Measurements from ENCODE around the gene THRAP3.

DNA sequence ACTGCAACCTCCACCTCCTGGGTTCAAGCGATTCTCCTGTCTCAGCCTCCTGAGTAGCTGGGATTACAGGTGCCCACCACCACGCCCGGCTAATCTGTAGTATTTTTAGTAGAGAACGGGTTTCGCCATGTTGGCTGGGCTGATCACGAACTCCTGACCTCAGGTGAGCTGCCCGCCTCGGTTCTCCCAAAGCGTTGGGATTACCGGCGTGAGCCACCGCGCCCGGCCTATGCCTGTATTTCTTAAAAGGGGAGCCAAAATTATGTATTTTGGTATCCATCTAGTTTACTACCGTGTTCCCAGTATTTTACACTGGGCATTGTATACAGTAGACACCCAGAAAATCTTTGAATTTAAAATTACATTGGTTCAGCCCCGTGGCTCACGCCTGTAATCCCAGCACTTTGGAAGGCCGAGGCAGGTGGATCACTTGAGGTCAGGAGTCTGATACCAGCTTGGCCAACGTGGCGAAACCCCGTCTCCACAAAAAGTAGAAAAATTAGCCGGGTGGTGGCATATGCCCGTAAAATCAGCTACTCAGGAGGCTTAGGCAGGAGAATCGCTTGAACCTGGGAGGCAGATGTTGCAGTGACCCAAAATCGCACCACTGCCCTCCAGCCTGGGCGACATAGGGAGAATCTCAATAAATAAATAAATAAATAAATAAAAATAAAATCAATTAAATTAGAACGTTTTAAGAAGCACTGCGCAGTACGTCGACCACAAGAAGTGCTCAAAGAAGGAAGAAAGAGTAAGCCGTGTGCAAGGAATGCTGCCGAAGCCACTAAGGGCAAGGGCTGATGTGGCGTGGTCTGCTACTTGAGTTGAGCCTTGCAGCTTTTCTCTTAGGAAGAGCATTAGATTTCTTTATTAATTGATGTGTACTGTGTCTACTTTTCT is 1.5 kb upstream of the THRAP3 start:
- TF ChIP-seq, protein P1, sequence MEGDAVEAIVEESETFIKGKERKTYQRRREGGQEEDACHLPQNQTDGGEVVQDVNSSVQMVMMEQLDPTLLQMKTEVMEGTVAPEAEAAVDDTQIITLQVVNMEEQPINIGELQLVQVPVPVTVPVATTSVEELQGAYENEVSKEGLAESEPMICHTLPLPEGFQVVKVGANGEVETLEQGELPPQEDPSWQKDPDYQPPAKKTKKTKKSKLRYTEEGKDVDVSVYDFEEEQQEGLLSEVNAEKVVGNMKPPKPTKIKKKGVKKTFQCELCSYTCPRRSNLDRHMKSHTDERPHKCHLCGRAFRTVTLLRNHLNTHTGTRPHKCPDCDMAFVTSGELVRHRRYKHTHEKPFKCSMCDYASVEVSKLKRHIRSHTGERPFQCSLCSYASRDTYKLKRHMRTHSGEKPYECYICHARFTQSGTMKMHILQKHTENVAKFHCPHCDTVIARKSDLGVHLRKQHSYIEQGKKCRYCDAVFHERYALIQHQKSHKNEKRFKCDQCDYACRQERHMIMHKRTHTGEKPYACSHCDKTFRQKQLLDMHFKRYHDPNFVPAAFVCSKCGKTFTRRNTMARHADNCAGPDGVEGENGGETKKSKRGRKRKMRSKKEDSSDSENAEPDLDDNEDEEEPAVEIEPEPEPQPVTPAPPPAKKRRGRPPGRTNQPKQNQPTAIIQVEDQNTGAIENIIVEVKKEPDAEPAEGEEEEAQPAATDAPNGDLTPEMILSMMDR (IDR thresholded peaks at IDR 0.05; ENCODE audit: extremely low read depth in 1 of 2, insufficient read depth in 1 of 2, low read depth in 1 of 2, low read length in 2 of 2): no peak
- no peak for TF ChIP-seq POLR2A (IDR thresholded peaks at IDR 0.05; ENCODE audit: low read depth, low read length)
- no peak for TF ChIP-seq MYC (IDR thresholded peaks at IDR 0.05; ENCODE audit: low read depth, low read length)
- no peak for TF ChIP-seq EZH2 (IDR thresholded peaks at IDR 0.05; ENCODE audit: borderline replicate concordance, low read depth, low read length, severe bottlenecking)
- TF ChIP-seq POLR2AphosphoS5 (IDR thresholded peaks at IDR 0.05; ENCODE audit: insufficient read depth, low read depth, low read length): no peak
- TF ChIP-seq, protein P2, sequence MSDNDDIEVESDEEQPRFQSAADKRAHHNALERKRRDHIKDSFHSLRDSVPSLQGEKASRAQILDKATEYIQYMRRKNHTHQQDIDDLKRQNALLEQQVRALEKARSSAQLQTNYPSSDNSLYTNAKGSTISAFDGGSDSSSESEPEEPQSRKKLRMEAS (IDR thresholded peaks at IDR 0.05; ENCODE audit: insufficient read depth, insufficient read length): no peak
